Measurements from ENCODE around the gene INPP4B.

INPP4B gene

DNA sequence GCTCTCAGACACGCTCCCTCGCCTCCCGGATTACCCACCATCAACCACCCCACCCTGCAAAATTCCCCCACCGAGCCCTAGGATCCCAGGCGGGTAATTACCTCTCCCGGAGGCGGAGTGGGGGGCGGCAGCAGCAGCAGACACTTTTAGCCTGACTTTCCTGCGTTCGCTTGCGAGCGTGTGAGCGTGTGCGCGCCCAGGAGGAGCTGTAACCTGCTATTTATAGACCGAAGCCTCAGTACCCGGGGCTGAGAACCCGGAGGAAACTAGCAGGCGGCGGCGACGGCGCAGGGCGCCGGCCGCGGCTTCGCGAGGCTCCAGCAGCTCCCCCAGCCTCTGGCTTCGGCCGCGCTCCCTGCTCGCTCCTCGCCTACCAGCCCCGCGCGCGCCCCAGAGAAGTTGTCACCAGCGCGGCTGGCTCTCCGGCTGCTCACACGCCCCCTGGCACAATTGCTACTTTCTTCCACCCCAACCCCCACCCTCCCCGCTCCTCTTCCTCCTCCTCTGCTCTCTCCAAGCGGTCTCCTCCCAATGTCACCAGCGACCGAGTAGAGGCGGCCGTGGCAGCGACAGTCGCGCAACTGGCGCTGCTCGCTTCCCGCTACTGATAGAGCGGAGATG is at the start of gene INPP4B:
TSS of gene INPP4B (minus strand) at position 194 of the 621 bp plus-strand sequence.
- Histone ChIP-seq H3K9ac (ENCODE audit: low read length) (peak within 1 kb of the TSS; percentile 71), H3K27me3 (replicated peaks; ENCODE audit: control insufficient read depth, insufficient read depth, low read length) (no peaks in the 10 kb centered on the region), H3K9me3 (ENCODE audit: control insufficient read depth, low read length) (no peaks in the 10 kb centered on the region), H3K4me1 (ENCODE audit: control insufficient read depth, insufficient read depth, low read length) (no peaks in the 10 kb centered on the region), H3K4me3 (ENCODE audit: low read length) (peak within 1 kb of the TSS; percentile 89), H3K36me3 (ENCODE audit: control insufficient read depth, insufficient read depth, low read length, severe bottlenecking) (no peaks in the 10 kb centered on the region)
- peak; percentile 79 for DNase-seq (ENCODE audit: low read depth)

DNA sequence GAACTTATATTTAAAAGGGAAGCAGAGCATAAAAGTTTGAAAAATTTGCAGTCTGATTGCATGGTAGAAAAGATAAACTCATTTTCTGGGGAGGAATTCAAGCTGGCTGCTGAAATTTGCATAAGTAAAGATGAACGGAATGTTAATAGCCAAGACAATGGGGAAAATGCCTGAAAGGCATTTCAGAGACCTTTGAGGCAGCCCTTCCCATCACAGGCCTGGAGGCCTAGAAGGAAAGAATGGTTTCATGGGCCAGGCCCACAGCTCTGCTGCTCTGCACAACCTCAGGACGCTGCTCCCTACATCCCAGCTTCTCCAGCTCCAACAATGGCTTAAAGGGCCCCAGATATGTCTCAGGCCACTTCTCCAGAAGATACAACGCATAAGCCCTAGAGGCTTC is 46.9 kb upstream of the INPP4B start:
- Histone ChIP-seq H3K36me3 (ENCODE audit: control insufficient read depth, insufficient read depth, low read length, severe bottlenecking) (no peaks in the 10 kb centered on the region), H3K9me3 (ENCODE audit: control insufficient read depth, low read length) (peaks cover 15% of the 10 kb centered on the region), H3K4me3 (ENCODE audit: low read length) (no peak overlapping the region), H3K27me3 (replicated peaks; ENCODE audit: control insufficient read depth, insufficient read depth, low read length) (no peaks in the 10 kb centered on the region), H3K9ac (ENCODE audit: low read length) (no peak overlapping the region), H3K4me1 (ENCODE audit: control insufficient read depth, insufficient read depth, low read length) (no peaks in the 10 kb centered on the region)
- no peak for DNase-seq (ENCODE audit: low read depth)

DNA sequence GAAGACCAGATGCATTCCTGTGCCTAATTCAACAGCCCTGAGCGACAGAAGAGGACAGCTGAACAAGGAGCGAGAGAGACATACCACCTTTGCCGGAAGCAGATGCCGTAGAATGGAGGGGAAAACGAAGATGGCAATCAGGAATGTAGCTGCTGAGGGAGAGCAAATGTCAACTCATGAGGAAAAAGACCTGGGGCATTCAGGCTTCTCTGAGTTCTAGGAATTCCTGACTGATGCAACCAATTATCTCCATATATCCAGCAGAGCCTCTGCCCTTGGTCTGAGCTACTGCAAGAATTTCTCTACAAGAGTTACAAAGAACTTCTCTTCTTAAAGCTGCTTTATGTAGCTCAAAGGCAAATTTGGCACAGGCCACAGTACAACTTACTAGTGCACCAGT is 40.5 kb upstream of the INPP4B start:
- DNase-seq (ENCODE audit: low read depth), result peak; percentile 78
- no peaks in the 10 kb centered on the region for H3K9me3 ChIP-seq (ENCODE audit: control insufficient read depth, low read length)
- no peak overlapping the region for H3K4me3 ChIP-seq (ENCODE audit: low read length)
- no peaks in the 10 kb centered on the region for H3K27me3 ChIP-seq (replicated peaks; ENCODE audit: control insufficient read depth, insufficient read depth, low read length)
- no peaks in the 10 kb centered on the region for H3K4me1 ChIP-seq (ENCODE audit: control insufficient read depth, insufficient read depth, low read length)
- H3K36me3 ChIP-seq (ENCODE audit: control insufficient read depth, insufficient read depth, low read length, severe bottlenecking), result no peaks in the 10 kb centered on the region
- H3K9ac ChIP-seq (ENCODE audit: low read length), result no peak overlapping the region

DNA sequence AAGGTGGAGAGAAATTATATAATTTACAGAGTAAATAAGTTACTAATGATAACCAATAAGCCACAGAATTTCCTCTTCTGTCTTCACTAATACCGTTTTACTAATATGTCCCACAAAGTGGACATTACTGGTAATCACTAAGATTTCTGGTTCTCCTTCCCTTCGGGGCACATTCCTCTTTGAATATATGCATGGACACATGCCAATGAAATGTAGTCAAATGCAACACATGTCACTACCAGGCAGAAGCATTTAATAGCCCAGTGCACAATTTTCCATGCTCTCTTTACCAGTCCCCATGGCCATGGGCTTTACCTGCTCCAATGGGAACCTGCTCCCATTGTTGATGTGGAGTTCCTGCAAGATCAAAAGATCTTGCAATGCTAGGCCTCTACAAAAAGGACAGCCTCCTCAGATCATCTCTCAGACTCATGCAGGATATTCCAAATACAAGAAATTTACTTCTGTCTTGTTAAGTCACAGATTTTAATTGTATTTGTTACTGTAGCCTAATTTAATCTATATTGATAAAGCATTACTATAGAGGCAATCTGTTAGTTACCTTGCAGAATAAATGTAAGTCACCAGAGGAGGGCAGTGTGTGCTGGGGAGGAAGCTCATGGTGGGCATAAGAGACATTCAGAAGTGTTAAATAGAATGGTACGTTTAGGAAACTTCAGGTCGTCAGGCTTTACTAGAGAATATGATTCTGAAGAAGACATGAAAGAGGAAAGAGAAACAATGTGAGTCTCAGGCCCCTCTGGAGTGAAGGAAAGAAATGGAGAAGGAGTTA is 37.1 kb upstream of the INPP4B start:
- Histone ChIP-seq H3K4me3 (ENCODE audit: low read length) (no peak overlapping the region), H3K4me1 (ENCODE audit: control insufficient read depth, insufficient read depth, low read length) (no peaks in the 10 kb centered on the region), H3K36me3 (ENCODE audit: control insufficient read depth, insufficient read depth, low read length, severe bottlenecking) (no peaks in the 10 kb centered on the region), H3K9ac (ENCODE audit: low read length) (no peak overlapping the region), H3K9me3 (ENCODE audit: control insufficient read depth, low read length) (no peaks in the 10 kb centered on the region), H3K27me3 (replicated peaks; ENCODE audit: control insufficient read depth, insufficient read depth, low read length) (no peaks in the 10 kb centered on the region)
- DNase-seq (ENCODE audit: low read depth), result peak; percentile 64

DNA sequence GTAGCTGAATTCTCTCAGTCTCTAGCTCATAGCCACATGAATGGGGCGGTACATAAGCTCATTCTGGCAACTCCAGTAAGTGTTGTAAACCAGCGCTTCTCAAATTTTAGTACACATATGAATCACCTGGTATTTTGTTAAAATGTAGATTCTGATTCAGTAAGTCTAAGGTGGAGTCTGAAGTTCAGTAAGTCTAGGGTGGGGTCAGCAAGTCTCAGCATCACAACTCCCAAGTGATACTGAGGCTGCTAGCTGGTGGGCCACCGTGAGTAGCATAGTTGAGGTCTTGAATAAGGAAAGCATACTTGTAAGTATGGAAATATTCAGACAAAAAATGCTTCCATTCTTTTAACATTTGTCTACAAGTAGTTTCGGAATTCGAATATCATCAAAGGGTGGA is 36.1 kb upstream of the INPP4B start:
- Histone ChIP-seq H3K4me3 (ENCODE audit: low read length) (no peak overlapping the region), H3K9me3 (ENCODE audit: control insufficient read depth, low read length) (no peaks in the 10 kb centered on the region), H3K36me3 (ENCODE audit: control insufficient read depth, insufficient read depth, low read length, severe bottlenecking) (no peaks in the 10 kb centered on the region), H3K9ac (ENCODE audit: low read length) (no peak overlapping the region), H3K27me3 (replicated peaks; ENCODE audit: control insufficient read depth, insufficient read depth, low read length) (no peaks in the 10 kb centered on the region), H3K4me1 (ENCODE audit: control insufficient read depth, insufficient read depth, low read length) (no peaks in the 10 kb centered on the region)
- DNase-seq (ENCODE audit: low read depth), result no peak

DNA sequence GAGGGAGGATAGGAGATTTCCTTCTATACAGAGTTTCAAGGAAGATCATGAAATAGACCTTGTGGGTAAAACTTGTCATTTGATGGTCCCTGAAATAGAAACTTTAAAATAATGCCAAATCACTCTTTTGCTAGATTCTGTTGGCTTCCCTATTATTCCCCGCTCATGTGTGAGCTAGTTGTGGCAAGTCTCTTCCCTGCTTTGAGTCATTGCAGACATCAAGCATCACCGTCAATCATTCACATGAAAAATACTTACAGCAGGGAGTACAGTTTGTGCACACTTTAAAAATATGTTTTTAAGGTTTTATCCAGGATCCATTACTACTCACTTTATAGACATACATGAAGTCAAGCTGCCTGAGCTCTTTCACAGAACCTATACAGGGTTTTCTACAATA is 35.2 kb upstream of the INPP4B start:
- no peak overlapping the region for H3K9ac ChIP-seq (ENCODE audit: low read length)
- no peaks in the 10 kb centered on the region for H3K9me3 ChIP-seq (ENCODE audit: control insufficient read depth, low read length)
- H3K4me1 ChIP-seq (ENCODE audit: control insufficient read depth, insufficient read depth, low read length), result no peaks in the 10 kb centered on the region
- H3K27me3 ChIP-seq (replicated peaks; ENCODE audit: control insufficient read depth, insufficient read depth, low read length), result no peaks in the 10 kb centered on the region
- H3K36me3 ChIP-seq (ENCODE audit: control insufficient read depth, insufficient read depth, low read length, severe bottlenecking), result no peaks in the 10 kb centered on the region
- H3K4me3 ChIP-seq (ENCODE audit: low read length), result no peak overlapping the region
- DNase-seq (ENCODE audit: low read depth), result no peak

DNA sequence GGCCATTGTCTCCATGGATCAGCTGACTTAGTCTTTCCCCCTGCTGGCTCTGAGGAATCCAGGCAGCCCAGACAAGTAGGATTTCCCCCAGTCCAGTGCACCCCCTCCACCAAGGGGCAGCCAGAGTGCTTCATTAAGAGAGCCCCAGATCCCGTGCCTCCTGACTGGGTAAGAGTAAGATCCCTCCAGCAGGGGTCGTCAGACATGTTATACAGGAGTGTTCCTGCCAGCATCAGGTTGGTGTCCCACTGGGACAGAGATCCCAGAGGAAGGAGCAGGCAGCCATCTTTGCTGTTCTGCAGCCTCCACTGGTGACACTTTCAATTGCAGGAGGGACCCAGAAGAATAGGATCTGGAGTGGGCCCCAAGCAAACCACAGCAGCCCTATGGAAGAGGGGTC is 29.0 kb upstream of the INPP4B start:
- no peaks in the 10 kb centered on the region for H3K36me3 ChIP-seq (ENCODE audit: control insufficient read depth, insufficient read depth, low read length, severe bottlenecking)
- no peaks in the 10 kb centered on the region for H3K9me3 ChIP-seq (ENCODE audit: control insufficient read depth, low read length)
- H3K27me3 ChIP-seq (replicated peaks; ENCODE audit: control insufficient read depth, insufficient read depth, low read length), result no peaks in the 10 kb centered on the region
- H3K4me3 ChIP-seq (ENCODE audit: low read length), result no peak overlapping the region
- no peaks in the 10 kb centered on the region for H3K4me1 ChIP-seq (ENCODE audit: control insufficient read depth, insufficient read depth, low read length)
- no peak overlapping the region for H3K9ac ChIP-seq (ENCODE audit: low read length)
- no peak for DNase-seq (ENCODE audit: low read depth)

DNA sequence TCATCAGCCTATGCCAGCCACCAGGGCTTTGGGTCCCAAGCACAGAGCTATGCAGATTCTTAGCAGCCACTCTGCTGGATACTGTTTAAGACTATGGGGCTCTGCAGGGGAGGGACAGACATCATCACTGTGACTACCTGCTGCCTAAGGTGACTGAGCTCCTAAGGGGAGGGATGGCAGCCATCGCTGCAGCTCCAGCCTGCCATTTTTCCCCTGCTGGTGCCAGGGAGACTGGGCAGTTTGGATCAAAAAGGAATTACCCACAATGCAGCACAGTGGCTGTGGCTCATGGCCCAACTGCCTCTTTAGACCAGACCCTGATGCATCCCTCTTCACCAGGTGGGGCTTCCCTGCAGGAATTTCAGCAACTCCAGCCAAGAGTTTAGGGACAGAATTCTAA is 28.6 kb upstream of the INPP4B start:
- DNase-seq (ENCODE audit: low read depth), result no peak
- Histone ChIP-seq H3K9ac (ENCODE audit: low read length) (no peak overlapping the region), H3K4me1 (ENCODE audit: control insufficient read depth, insufficient read depth, low read length) (no peaks in the 10 kb centered on the region), H3K36me3 (ENCODE audit: control insufficient read depth, insufficient read depth, low read length, severe bottlenecking) (no peaks in the 10 kb centered on the region), H3K27me3 (replicated peaks; ENCODE audit: control insufficient read depth, insufficient read depth, low read length) (no peaks in the 10 kb centered on the region), H3K9me3 (ENCODE audit: control insufficient read depth, low read length) (no peaks in the 10 kb centered on the region), H3K4me3 (ENCODE audit: low read length) (no peak overlapping the region)

DNA sequence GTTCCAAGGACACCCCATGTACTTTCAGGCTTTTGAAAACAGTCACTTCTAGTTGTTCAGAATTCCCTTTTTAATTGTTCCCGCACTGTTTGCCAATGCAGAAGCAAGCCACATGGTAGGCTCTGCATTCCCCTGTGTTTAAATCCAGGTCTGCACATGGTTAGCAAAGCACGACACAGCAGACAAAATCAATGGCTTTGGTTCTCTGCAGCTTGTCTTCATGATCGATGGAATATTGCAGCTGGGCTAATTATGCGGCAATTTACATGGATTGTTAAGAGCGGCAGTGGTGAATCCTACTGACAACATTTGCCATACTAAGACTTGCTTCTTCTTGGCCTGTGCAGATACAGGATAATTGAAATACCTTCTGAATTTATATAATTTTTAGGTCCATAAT is 20.6 kb upstream of the INPP4B start:
- Histone ChIP-seq H3K4me3 (ENCODE audit: low read length) (no peak overlapping the region), H3K4me1 (ENCODE audit: control insufficient read depth, insufficient read depth, low read length) (no peaks in the 10 kb centered on the region), H3K9me3 (ENCODE audit: control insufficient read depth, low read length) (no peaks in the 10 kb centered on the region), H3K27me3 (replicated peaks; ENCODE audit: control insufficient read depth, insufficient read depth, low read length) (no peaks in the 10 kb centered on the region), H3K36me3 (ENCODE audit: control insufficient read depth, insufficient read depth, low read length, severe bottlenecking) (no peaks in the 10 kb centered on the region), H3K9ac (ENCODE audit: low read length) (no peak overlapping the region)
- no peak for DNase-seq (ENCODE audit: low read depth)

DNA sequence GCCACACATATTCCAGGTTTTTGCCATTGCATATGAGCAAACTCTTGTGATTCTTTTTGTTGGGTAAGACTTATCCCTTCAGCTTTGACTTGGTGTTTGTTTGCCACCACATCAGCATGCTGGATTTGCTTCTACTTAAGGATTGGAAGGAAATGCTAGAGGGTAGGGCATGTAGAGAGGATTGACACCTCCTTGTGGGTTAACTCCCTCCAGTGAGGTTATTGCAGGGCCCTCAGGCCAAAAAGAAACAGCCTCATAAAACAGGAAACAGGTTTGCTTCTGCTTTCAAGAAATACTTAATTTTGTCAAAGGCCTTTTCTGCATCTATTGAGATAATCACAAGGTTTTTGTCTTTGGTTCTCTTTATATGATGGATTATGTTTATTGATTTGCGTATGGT is 15.2 kb upstream of the INPP4B start:
- no peak for DNase-seq (ENCODE audit: low read depth)
- Histone ChIP-seq H3K27me3 (replicated peaks; ENCODE audit: control insufficient read depth, insufficient read depth, low read length) (peaks cover 4% of the 10 kb centered on the region), H3K9me3 (ENCODE audit: control insufficient read depth, low read length) (no peaks in the 10 kb centered on the region), H3K9ac (ENCODE audit: low read length) (no peak overlapping the region), H3K36me3 (ENCODE audit: control insufficient read depth, insufficient read depth, low read length, severe bottlenecking) (no peaks in the 10 kb centered on the region), H3K4me1 (ENCODE audit: control insufficient read depth, insufficient read depth, low read length) (no peaks in the 10 kb centered on the region), H3K4me3 (ENCODE audit: low read length) (no peak overlapping the region)

DNA sequence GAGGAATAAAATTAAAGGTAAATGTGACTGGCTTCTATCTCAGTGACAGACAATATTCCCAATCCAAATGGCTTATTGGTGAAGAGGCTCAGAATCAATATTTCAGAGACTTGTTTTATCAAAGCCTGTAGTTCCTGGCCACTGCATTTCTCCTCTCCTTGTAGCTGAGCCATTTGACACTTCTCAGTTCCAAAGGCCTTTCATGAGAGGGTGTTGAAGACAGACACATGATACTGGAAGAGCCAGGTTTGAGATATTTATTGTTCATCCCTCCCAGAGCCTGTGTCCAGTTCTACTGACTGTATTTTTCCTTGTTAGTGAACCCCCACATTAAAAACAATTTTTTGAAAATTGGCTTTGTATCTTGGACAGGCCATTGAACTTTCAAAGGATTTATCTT is 12.9 kb upstream of the INPP4B start:
- Histone ChIP-seq H3K27me3 (replicated peaks; ENCODE audit: control insufficient read depth, insufficient read depth, low read length) (peaks cover 4% of the 10 kb centered on the region), H3K9me3 (ENCODE audit: control insufficient read depth, low read length) (no peaks in the 10 kb centered on the region), H3K4me1 (ENCODE audit: control insufficient read depth, insufficient read depth, low read length) (no peaks in the 10 kb centered on the region), H3K9ac (ENCODE audit: low read length) (no peak overlapping the region), H3K36me3 (ENCODE audit: control insufficient read depth, insufficient read depth, low read length, severe bottlenecking) (no peaks in the 10 kb centered on the region), H3K4me3 (ENCODE audit: low read length) (no peak overlapping the region)
- DNase-seq (ENCODE audit: low read depth), result no peak

Measured in adipocyte (in vitro differentiated cells).